ENCODE measurements around the gene CEACAM19. TPM values are rescaled to one million over a fixed set of nuclear protein-coding genes. Genes with fewer than 3 reads are reported as not detected.

Gene CEACAM19
- total and polyA plus RNA-seq, 2 donors (not counting 3 experiments of a cell fraction or from before 2014, with no cell fraction given), result 9.9 to 14.5 TPM

DNA sequence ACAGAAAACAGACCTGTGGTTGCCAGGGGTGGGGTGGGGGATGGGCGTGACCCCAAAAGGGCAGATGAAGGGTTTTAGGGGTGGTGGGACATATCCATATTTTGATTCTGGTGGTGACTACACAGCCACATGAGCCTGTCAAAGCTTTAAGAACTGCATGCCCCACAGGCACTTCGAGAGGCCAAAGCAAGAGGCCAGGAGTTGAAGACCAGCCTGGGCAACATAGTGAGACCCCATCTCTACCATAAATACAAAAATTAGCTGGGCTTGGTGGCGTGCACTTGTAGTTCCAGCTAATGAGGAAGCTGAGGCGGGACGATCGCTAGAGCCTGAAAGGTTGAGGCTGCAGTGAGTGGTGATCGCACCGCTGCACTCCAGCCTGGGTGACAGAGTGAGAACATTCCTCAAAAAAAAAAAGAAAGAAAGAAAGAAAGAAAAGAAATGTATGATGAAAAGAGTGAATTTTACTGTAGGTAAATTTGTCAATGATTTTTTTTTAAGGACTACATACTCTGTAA is 58.3 kb downstream of the CEACAM19 start:
- Histone ChIP-seq H3K4me1 (ENCODE audit: control insufficient read depth, extremely low read depth, insufficient read depth, low read length) (peaks cover 7% of the 10 kb centered on the region), H3K9me1 (replicated peaks; ENCODE audit: control insufficient read depth, extremely low read depth, insufficient read depth, low read length) (no peaks in the 10 kb centered on the region), H4K20me1 (replicated peaks; ENCODE audit: control insufficient read depth, extremely low read depth, insufficient read depth, low read length) (no peaks in the 10 kb centered on the region), H3K27ac (ENCODE audit: insufficient read depth, low read depth, low read length) (no peak overlapping the region), H2AFZ (ENCODE audit: low read depth, low read length) (no peak overlapping the region), H3K36me3 (ENCODE audit: control insufficient read depth in 2 of 2, extremely low read depth in 1 of 2, insufficient read depth in 2 of 2, low read length in 2 of 2) (no peaks in the 10 kb centered on the region), H3K4me3 (replicated peaks in 1 of 3; ENCODE audit: insufficient read depth in 1 of 3, low read depth in 1 of 3, low read length in 3 of 3) (no peak overlapping the region), H3K27me3 (ENCODE audit: control insufficient read depth in 2 of 2, insufficient read depth in 2 of 2, low read length in 2 of 2) (no peaks in the 10 kb centered on the region), H3K4me2 (ENCODE audit: insufficient read depth, low read length) (no peak overlapping the region), H3K79me2 (ENCODE audit: control insufficient read depth, insufficient read depth, low read length) (no peaks in the 10 kb centered on the region), H3K9me3 (replicated peaks; ENCODE audit: control insufficient read depth, insufficient read depth, low read length) (no peaks in the 10 kb centered on the region), H3K9ac (replicated peaks; ENCODE audit: extremely low read depth, insufficient read depth, low read length) (no peak overlapping the region)
- TF ChIP-seq POLR2A (IDR thresholded peaks at IDR 0.05; ENCODE audit: low read depth, low read length) (no peak), MYC (IDR thresholded peaks at IDR 0.05; ENCODE audit: low read depth, low read length) (no peak), GATA2 (IDR thresholded peaks at IDR 0.05; ENCODE audit: insufficient read depth, insufficient read length, low read depth, low read length) (no peak), FOS (IDR thresholded peaks at IDR 0.05; ENCODE audit: borderline replicate concordance, insufficient read depth, low read length) (no peak), POLR2AphosphoS5 (IDR thresholded peaks at IDR 0.05; ENCODE audit: insufficient read depth, low read depth, low read length) (no peak), EZH2 (IDR thresholded peaks at IDR 0.05; ENCODE audit: borderline replicate concordance, low read depth, low read length, severe bottlenecking) (no peak), JUN (IDR thresholded peaks at IDR 0.05; ENCODE audit: borderline replicate concordance, insufficient read depth, insufficient read length, low read depth) (no peak)
- TF ChIP-seq, protein P1, sequence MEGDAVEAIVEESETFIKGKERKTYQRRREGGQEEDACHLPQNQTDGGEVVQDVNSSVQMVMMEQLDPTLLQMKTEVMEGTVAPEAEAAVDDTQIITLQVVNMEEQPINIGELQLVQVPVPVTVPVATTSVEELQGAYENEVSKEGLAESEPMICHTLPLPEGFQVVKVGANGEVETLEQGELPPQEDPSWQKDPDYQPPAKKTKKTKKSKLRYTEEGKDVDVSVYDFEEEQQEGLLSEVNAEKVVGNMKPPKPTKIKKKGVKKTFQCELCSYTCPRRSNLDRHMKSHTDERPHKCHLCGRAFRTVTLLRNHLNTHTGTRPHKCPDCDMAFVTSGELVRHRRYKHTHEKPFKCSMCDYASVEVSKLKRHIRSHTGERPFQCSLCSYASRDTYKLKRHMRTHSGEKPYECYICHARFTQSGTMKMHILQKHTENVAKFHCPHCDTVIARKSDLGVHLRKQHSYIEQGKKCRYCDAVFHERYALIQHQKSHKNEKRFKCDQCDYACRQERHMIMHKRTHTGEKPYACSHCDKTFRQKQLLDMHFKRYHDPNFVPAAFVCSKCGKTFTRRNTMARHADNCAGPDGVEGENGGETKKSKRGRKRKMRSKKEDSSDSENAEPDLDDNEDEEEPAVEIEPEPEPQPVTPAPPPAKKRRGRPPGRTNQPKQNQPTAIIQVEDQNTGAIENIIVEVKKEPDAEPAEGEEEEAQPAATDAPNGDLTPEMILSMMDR (IDR thresholded peaks at IDR 0.05; ENCODE audit: extremely low read depth in 1 of 2, insufficient read depth in 1 of 2, low read depth in 1 of 2, low read length in 2 of 2), result no peak
- intact Hi-C loops (cut with micrococcal nuclease), result no loop called here
- dilution Hi-C loops (cut with MboI; ENCODE audit: extremely low pct_ligation_motif_present, low sequenced_read_pairs), result no loop called here
- BruUV-seq (replicated peaks), result no TSS peak
- DNase-seq (ENCODE audit: low read depth, low spot score) (no peak), FAIRE-seq (no peak)
- CTCF ChIA-PET, result interaction anchor here (1.9 to 15.8 kb wide), 3 partner anchors 39 to 159 kb away, joined by 6 to 688 read pairs (median 7); partner anchors contain the start of gene CBLC
- POLR2A ChIA-PET, result no interaction called here
